Esophagus mucosa (tissue), 1 donor: Measurements from ENCODE around the gene HCFC1. TPM values are rescaled to one million over a fixed set of nuclear protein-coding genes. Genes with fewer than 3 reads are reported as not detected.

Source experiments
- ATAC-seq: fragments of 200-7000 bp; cut with Tn5 transposase; one replicate; pipeline ENCODE4 v1.9.1; 2020
- total RNA-seq: library from RNA; stranded (reverse); gene quantifications from one replicate; pipeline ENCODE4 v1.2.4, GENCODE V29; 2023
- donor health status: DM: yes; HTN: yes; CAD: no.

Gene HCFC1
- total RNA-seq, 1 donor from 2014 or later, result 33.0 TPM

DNA sequence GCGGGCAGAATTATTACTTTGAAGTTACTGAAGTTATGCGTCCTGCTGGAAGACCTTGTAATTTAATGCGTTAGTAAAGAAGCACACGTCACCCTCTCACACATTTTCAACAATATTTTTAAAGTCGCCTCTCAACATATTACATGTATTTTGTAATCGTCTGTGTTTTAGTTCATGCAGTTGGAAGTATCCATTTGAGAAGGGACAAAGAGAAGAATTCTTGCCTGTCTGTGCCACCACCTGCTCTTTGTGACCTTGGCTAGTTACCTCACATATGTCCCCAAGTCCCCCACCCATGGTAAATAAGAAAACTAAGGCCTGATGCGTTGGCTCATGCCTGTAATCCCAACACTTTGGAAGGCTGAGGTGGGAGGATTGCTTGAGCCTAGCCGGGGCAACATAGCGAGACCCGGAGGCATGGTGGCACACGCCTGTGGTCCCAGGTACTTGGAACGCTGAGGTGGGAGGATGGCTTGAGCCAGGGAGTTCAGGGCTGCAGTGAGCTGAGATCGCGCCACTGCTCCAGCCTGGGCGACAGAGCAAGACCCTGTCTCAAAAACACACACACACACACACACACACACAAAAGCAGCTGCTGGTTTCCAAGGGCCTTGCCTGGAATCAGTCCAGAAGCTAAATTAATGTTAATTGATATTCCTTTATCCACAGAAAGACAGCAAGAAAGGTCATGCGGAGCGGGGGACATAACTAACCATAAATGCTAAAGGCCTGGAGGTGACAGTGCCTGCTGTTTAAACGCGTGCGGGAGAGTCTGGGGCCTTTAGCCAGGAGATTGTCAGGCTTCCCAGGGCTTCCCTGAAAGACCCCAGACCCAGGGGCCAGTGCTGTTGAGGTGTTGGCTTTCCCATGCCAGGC lies 1.7 kb upstream of the HCFC1 start:
- no peak for ATAC-seq

DNA sequence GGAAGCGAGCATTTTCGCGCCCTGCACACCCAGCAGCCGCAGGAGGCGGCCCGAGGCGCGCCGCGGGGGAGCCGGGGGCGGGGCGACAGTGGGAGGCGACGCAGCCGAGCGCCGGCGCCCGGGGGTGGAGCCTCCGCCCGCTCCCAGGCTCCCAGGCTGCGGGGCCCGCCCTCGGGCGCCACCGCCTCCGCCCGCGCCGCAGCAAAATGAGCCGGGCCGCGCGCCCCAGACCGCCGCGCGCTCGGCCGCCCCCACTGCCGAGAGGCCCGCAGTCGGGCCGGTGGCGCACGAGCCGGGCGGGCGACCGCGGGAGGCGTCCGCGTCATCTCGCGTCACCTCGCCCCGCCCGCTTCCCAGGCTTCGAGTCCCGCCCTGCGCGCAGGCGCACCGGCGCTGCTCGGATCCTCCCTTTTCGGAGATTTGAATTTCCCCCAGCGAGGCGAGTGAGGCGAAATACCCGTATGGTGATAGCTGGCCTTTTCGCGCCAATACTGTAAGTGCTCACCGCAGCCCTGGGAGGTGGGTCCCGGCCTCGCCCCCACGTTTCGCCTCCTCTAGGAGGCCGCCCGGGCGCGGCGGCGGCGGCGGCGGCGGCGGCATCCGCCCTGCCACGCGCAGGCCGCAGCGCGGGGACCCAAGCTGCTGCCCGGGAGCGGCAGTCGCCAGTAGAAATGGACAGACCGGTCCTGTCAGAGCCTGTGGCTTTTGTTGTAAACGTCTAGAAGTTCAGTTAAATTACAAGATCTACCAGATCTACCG lies 929 bp upstream of the HCFC1 start, which contains the start of gene TMEM187:
TSS of gene TMEM187 (plus strand) at position 387 of the 759 bp plus-strand sequence. CDS start 9,309 bp downstream, outside the sequence.
- ATAC-seq, result peak; percentile 72

GRCh38 chrX:153971124-153971449 lies 531 bp downstream of the HCFC1 start:
- peak; percentile 75 for ATAC-seq

GRCh38 chrX:153970357-153971123 lies 1.1 kb downstream of the HCFC1 start:
- ATAC-seq, result peak; percentile 3

DNA sequence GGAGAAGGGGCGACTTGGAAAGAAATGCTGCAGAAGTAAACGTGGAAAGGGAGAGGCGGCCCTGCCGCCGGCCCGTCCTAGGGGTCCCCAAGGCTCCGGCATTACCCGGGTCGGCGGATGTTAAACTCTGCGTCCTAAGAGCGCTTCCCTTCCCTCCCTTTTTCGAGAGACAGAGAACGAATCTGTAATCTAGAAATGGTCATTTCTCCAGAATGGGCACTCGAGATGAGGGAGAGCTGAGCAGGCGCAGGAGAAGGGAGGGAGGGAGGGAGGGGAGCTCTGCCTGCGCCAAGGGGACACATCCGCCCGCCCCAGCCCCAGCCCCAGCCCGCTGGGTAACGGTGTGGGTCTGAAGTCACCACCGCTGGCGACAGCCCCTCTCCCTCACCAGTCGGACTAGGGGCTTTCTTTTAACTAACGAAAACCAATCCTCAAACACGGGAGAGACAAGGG lies 1.7 kb downstream of the HCFC1 start:
- ATAC-seq, result no peak

GRCh38 chrX:153969125-153969903 lies 2.3 kb downstream of the HCFC1 start:
- no peak for ATAC-seq

DNA sequence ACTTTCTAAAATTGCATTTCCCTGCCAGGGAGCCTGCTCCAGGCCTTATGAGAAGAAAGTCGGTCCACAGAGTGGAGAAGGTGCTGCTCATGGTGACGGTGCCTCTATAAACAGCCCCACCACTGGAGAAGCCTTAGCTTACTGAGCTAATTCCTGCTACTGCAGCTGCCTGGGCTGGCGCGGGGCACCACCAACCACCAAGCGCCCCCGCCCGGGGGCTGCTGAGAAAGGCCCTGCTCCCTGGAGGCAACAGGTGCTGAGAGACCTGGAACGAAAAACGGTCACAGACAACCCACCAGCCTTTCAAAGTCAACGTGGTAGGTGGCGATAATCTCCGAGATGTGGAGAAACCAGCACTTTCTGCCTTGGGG lies 2.9 kb downstream of the HCFC1 start:
- ATAC-seq, result no peak

- no peak for ATAC-seq
Observed at GRCh38 chrX:153968255-153968654, 3.4 kb downstream of the HCFC1 start.

- ATAC-seq, result no peak
Observed at GRCh38 chrX:153967536-153968224, 3.9 kb downstream of the HCFC1 start.

- ATAC-seq, result no peak
Observed at GRCh38 chrX:153966841-153967535, 4.6 kb downstream of the HCFC1 start.

GRCh38 chrX:153966283-153966688 lies 5.3 kb downstream of the HCFC1 start:
- ATAC-seq, result no peak

GRCh38 chrX:153965406-153965805 lies 6.2 kb downstream of the HCFC1 start:
- ATAC-seq, result no peak

DNA sequence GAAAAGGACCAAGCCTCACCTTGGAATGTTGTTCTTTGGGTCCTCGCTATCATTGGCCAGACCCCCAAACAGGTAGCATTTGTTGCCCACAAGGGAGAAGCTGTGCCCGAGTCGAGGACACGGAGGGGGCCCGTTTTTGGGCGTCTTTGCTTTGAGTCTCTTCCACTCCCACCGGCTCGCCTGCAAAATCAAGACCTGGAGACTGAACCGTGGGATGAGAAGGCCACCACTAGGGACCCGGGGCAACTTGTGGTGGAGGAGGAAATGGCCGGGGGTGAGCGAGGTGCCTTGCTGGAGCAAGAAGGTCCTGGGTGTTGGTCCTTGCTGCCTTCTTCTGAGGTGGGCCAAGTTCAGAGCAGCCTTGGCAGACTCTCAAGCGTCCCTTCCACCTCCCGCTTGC lies 7.5 kb downstream of the HCFC1 start:
- no peak for ATAC-seq

- ATAC-seq, result no peak
Observed at GRCh38 chrX:153963546-153963945, 8.1 kb downstream of the HCFC1 start.

GRCh38 chrX:153961292-153961691 lies 10.3 kb downstream of the HCFC1 start:
- ATAC-seq, result no peak

GRCh38 chrX:153960786-153961185 lies 10.8 kb downstream of the HCFC1 start:
- no peak for ATAC-seq

DNA sequence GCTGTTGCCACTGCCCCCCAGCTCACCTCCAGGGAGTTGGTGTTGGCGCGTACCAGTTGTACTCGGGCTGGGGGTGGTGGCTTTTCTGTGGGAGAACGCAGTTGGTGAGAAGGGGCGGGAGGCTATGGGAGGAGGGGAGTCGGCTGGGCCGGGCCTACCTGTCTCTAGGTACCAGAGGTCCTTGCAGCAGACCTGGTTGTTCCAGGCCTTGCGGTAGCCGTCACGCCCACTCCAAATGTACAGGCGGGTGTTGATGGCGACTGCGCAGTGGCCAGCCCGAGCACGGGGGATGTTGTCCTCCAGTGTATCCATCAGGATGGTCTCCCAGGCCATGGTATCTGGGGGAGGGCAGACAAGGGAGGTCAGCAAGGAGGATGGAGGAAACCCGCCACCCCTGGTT lies 11.5 kb downstream of the HCFC1 start:
- ATAC-seq, result no peak

DNA sequence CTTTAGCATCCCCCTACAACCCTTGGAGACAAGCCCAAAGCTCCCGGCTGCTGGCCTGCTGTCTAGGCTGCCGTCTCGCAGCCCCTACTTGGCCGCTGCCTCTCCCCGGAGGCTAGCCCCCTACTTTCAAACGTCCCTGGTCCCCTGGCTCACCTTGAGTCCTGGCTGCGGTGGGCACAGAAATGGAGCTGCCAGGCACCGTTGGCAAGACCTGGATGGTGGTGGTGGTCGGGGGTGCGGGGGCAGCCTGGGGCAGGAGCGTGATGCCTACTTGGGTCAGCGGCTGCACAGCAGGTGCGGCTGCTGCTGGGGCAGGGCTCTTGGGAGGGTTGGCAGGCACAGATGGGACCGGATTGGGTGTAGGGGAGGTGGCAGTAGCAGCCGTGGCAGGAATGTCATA lies 12.0 kb downstream of the HCFC1 start:
- no peak for ATAC-seq

DNA sequence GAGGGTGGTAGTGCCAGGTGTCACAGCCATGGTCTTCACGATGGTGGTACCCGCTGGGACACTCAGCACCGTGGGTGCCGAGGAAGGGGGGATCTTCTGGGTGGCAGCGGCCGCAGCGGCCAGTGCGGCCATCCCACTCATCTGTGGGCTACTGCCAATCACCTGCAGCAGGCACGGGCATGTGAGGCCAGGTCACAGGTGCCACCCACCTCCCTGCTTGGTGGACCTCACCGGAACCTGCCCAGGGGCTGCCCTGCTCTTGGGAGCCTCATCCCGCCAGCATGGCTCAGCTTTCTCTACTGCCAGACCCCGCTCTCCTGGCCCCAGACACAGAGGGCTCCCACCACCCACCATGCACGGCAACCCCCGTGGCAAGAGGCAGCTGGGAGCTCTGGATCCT lies 13.0 kb downstream of the HCFC1 start:
- ATAC-seq, result no peak

DNA sequence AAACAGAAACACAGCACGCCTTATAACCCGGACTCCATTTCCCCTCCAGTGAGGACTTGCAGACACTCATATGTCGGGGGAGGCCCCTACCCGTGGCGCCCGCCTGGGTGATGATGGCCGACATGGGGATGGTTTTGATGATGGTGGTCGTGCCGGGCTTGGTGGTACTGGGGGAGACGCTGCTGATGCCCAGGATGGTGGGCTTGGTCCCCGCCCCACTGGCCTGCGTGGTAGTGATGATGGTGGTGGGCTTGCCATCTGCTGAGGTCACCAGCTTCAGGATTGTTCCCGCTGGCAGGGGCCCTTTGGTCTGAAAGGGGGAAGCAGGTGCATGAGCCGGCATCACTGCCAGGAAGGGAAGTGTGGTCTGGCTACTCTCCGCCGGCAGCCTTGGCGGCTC lies 14.4 kb downstream of the HCFC1 start:
- no peak for ATAC-seq
